Prostate gland (tissue), 2 donors: ENCODE results near the gene SYCP3. TPM values are rescaled to one million over a fixed set of nuclear protein-coding genes. Genes with fewer than 3 reads are reported as not detected.

Source experiments
- DNase-seq: peaks from one replicate; pipeline ENCODE4 v3.0.0-alpha.2; 2019; ENCODE audit warnings: low spot score
- H3K27ac ChIP-seq, 2 donors: fragments of 200-600 bp; sonication (generic); 2 replicates each; pipeline ENCODE4 v1.5.1; 2017 to 2019
- H3K27me3 ChIP-seq: fragments of 200-600 bp; sonication (generic); replicated peaks from 2 replicates; pipeline ENCODE4 v1.5.1; 2019; ENCODE audit not compliant: insufficient read depth
- H3K36me3 ChIP-seq, 2 donors: fragments of 200-600 bp; sonication (generic); 1 replicate in 1 of 2; 2 replicates in 1 of 2; pipeline versions ENCODE4 v1.5.1 to v1.8.1; 2017 to 2019
- H3K4me1 ChIP-seq: fragments of 200-600 bp; sonication (generic); replicated peaks from 2 replicates; pipeline ENCODE4 v1.5.1; 2019
- H3K4me3 ChIP-seq, 2 donors: fragments of 200-600 bp; sonication (generic); 2 replicates each; pipeline ENCODE4 v1.5.1; 2017 to 2019
- H3K9me3 ChIP-seq: fragments of 200-600 bp; sonication (generic); 2 replicates; pipeline ENCODE4 v1.5.1; 2017
- CTCF ChIP-seq, 4 experiments: fragments of 200-600 bp in 2 of 4; fragments of 450-650 bp in 2 of 4; sonication (generic) in 2 of 4; IDR thresholded peaks; 1 replicate in 3 of 4; 2 replicates in 1 of 4; pipeline ENCODE4 v1.5.1; 2016 to 2019; ENCODE audit warnings: antibody characterized with exemption in 4 of 4, mild to moderate bottlenecking in 2 of 4, moderate library complexity in 2 of 4
- POLR2A ChIP-seq: fragments of 450-650 bp; IDR thresholded peaks from one replicate; pipeline ENCODE4 v1.6.1; 2016; ENCODE audit warnings: antibody characterized with exemption, mild to moderate bottlenecking
- POLR2AphosphoS5 ChIP-seq: sonication (generic); formaldehyde crosslinking; IDR thresholded peaks from one replicate; pipeline ENCODE4 v1.6.1; 2017; ENCODE audit warnings: antibody characterized with exemption
- WGBS: methylation state at CpG from one replicate; pipeline ENCODE4 v1.1.5; 2018; 5-methylcytosine and 5-hydroxymethylcytosine counted together
- intact Hi-C: fragments of 100-400 bp; cut with DNase I; formaldehyde crosslinking; loops from one replicate; pipeline ENCODE4 v1.14.2; 2022
- total RNA-seq, 2 donors: library from RNA; depleted of rRNA; stranded (reverse); fragments of >200 nt; gene quantifications; one replicate each; pipeline ENCODE4 v1.1.0, GENCODE V29; 2016

The SYCP3 gene
- total RNA-seq, 2 donors from 2014 or later, result 14.0 TPM; not detected in 1

- H3K27me3 ChIP-seq, result no peaks in the 10 kb centered on the region
- H3K27ac ChIP-seq, result no peak overlapping the region
- no peaks in the 10 kb centered on the region for H3K9me3 ChIP-seq
- DNase-seq, result no peak
- H3K36me3 ChIP-seq, result no peaks in the 10 kb centered on the region
- TF ChIP-seq POLR2A (no peak), CTCF (IDR thresholded peaks at IDR 0.05) (no peak), POLR2AphosphoS5 (no peak)
- peaks cover 5% of the 10 kb centered on the region for H3K4me1 ChIP-seq
- no peak overlapping the region for H3K4me3 ChIP-seq
- 77% methylated on average over 4 of the region's 4 CpGs for WGBS
- intact Hi-C loops, result no loop called here
Measured at GRCh38 chr12:101777978-101778377, 38.7 kb upstream of the SYCP3 start.

GRCh38 chr12:101777485-101777884 lies 38.2 kb upstream of the SYCP3 start:
- no peak overlapping the region for H3K27ac ChIP-seq
- no peak for DNase-seq
- H3K36me3 ChIP-seq, result no peaks in the 10 kb centered on the region
- intact Hi-C loops, result no loop called here
- no peaks in the 10 kb centered on the region for H3K27me3 ChIP-seq
- 68% methylated on average over 3 of the region's 3 CpGs for WGBS
- H3K4me3 ChIP-seq, result no peak overlapping the region
- TF ChIP-seq CTCF (IDR thresholded peaks at IDR 0.05) (no peak), POLR2AphosphoS5 (no peak), POLR2A (no peak)
- H3K4me1 ChIP-seq, result peaks cover 10% of the 10 kb centered on the region
- H3K9me3 ChIP-seq, result no peaks in the 10 kb centered on the region

GRCh38 chr12:101775816-101776215 lies 36.6 kb upstream of the SYCP3 start:
- no peak for TF ChIP-seq CTCF (IDR thresholded peaks at IDR 0.05)
- no peak for TF ChIP-seq POLR2AphosphoS5
- TF ChIP-seq POLR2A, result no peak
- intact Hi-C loops, result no loop called here
- Histone ChIP-seq H3K9me3 (no peaks in the 10 kb centered on the region), H3K4me1 (peaks cover 14% of the 10 kb centered on the region), H3K27me3 (no peaks in the 10 kb centered on the region), H3K27ac (no peak overlapping the region), H3K36me3 (no peaks in the 10 kb centered on the region), H3K4me3 (no peak overlapping the region)
- 67% methylated on average over 2 of the region's 2 CpGs for WGBS
- no peak for DNase-seq

GRCh38 chr12:101773650-101774162 lies 34.4 kb upstream of the SYCP3 start:
- Histone ChIP-seq H3K4me1 (peaks cover 14% of the 10 kb centered on the region), H3K27me3 (no peaks in the 10 kb centered on the region), H3K9me3 (no peaks in the 10 kb centered on the region), H3K36me3 (no peaks in the 10 kb centered on the region), H3K27ac (no peak overlapping the region), H3K4me3 (no peak overlapping the region)
- intact Hi-C loops, result loop anchor here (2.0 kb wide), 2 partner anchors 57 to 67 kb away; partner anchors contain the start of gene GNPTAB
- DNase-seq, result peak; percentile 52
- TF ChIP-seq CTCF (IDR thresholded peaks at IDR 0.05) (peak; percentile 94 to 98 (median 96)), POLR2AphosphoS5 (peak; percentile 75), POLR2A (no peak)
- 52% methylated on average over 2 of the region's 2 CpGs for WGBS
